GM13977 (cell line): ENCODE measurements around the gene CHD9.

ENCODE experiments used
- DNase-seq: peaks from one replicate; pipeline ENCODE4 v3.0.0; 2012; ENCODE audit warnings: low spot score
- CTCF ChIP-seq: IDR thresholded peaks from 2 replicates; pipeline ENCODE4 v1.5.1; 2012; ENCODE audit warnings: mild to moderate bottlenecking, control low read depth; ENCODE audit not compliant: insufficient read depth; ENCODE audit errors: extremely low read depth, missing control alignments
- in situ Hi-C: fragments of 300-500 bp; cut with MboI; formaldehyde crosslinking; loops from one replicate; pipeline ENCODE4 v1.12.0; 2022; ENCODE audit warnings: low sequenced_read_pairs, low pct_unique_long_range_greater_than_20kb, mixed read lengths, inconsistent platforms; ENCODE audit not compliant: unreplicated experiment

Gene CHD9

GRCh38 chr16:53234836-53235235 lies 180.0 kb downstream of the CHD9 start:
- in situ Hi-C loops: no loop called here
- no peak for TF ChIP-seq CTCF
- DNase-seq: no peak

- no peak for TF ChIP-seq CTCF
- DNase-seq: no peak
- in situ Hi-C loops: no loop called here
Observed at GRCh38 chr16:53235851-53236250, 181.1 kb downstream of the CHD9 start.

GRCh38 chr16:53249331-53249730 lies 194.5 kb downstream of the CHD9 start:
- DNase-seq: no peak
- in situ Hi-C loops: no loop called here
- no peak for TF ChIP-seq CTCF

- no peak for DNase-seq
- TF ChIP-seq CTCF: no peak
- in situ Hi-C loops: no loop called here
Observed at GRCh38 chr16:53257001-53257400, 202.2 kb downstream of the CHD9 start.

GRCh38 chr16:53258809-53259208 lies 204.0 kb downstream of the CHD9 start:
- in situ Hi-C loops: no loop called here
- DNase-seq: no peak
- no peak for TF ChIP-seq CTCF

GRCh38 chr16:53261276-53261675 lies 206.5 kb downstream of the CHD9 start:
- in situ Hi-C loops: no loop called here
- no peak for TF ChIP-seq CTCF
- no peak for DNase-seq

GRCh38 chr16:53262645-53263044 lies 207.9 kb downstream of the CHD9 start:
- in situ Hi-C loops: no loop called here
- no peak for TF ChIP-seq CTCF

More at GRCh38 chr16:53262645-53263044, 207.9 kb downstream of the CHD9 start:
- no peak for DNase-seq
